NCI-H2196 (cell line): ENCODE measurements around the gene TBKBP1.
A peak's percentile ranks its signal among the peaks of the same experiment; 100 is the strongest.

Experiments
- DNase-seq: peaks from one replicate; lab custom pipeline; 2025; ENCODE audit not compliant: unreplicated experiment; lab: John Stamatoyannopoulos, UW

TBKBP1 gene

GRCh38 chr17:47693731-47694580 is at the start of gene TBKBP1:
TSS of gene TBKBP1 (plus strand) at chr17:47694161. CDS start at chr17:47696113, 1,952 bp downstream.
- DNase-seq = no peak

- DNase-seq = no peak
Observed at GRCh38 chr17:47644324-47644723, 49.6 kb upstream of the TBKBP1 start.

GRCh38 chr17:47649153-47649971 is 44.6 kb upstream of the TBKBP1 start, which contains the start of gene KPNB1:
TSS of gene KPNB1 (plus strand) at chr17:47649919. CDS start at chr17:47650245, 326 bp downstream.
- DNase-seq = peak; percentile 99

GRCh38 chr17:47649972-47650524 is 43.9 kb upstream of the TBKBP1 start:
- peak; percentile 54 for DNase-seq

- DNase-seq = peak; percentile 96
Observed at GRCh38 chr17:47650525-47651522, 43.1 kb upstream of the TBKBP1 start.

- DNase-seq = no peak
Observed at GRCh38 chr17:47651704-47652103, 42.3 kb upstream of the TBKBP1 start.

GRCh38 chr17:47652570-47652969 is 41.4 kb upstream of the TBKBP1 start:
- DNase-seq = no peak

GRCh38 chr17:47653442-47653841 is 40.5 kb upstream of the TBKBP1 start:
- no peak for DNase-seq

- DNase-seq = no peak
Observed at GRCh38 chr17:47654991-47655390, 39.0 kb upstream of the TBKBP1 start.

- no peak for DNase-seq
Observed at GRCh38 chr17:47660064-47660492, 33.9 kb upstream of the TBKBP1 start.

GRCh38 chr17:47663912-47664623 is 29.9 kb upstream of the TBKBP1 start:
- peak; percentile 68 for DNase-seq

- DNase-seq = no peak
Observed at GRCh38 chr17:47664624-47664941, 29.4 kb upstream of the TBKBP1 start.

- DNase-seq = no peak
Observed at GRCh38 chr17:47665655-47666054, 28.3 kb upstream of the TBKBP1 start.

GRCh38 chr17:47669081-47669480 is 24.9 kb upstream of the TBKBP1 start:
- no peak for DNase-seq

GRCh38 chr17:47670064-47670463 is 23.9 kb upstream of the TBKBP1 start:
- no peak for DNase-seq

- DNase-seq = no peak
Observed at GRCh38 chr17:47674499-47674898, 19.5 kb upstream of the TBKBP1 start.

GRCh38 chr17:47675380-47676198 is 18.4 kb upstream of the TBKBP1 start:
- no peak for DNase-seq

- DNase-seq = no peak
Observed at GRCh38 chr17:47676199-47676472, 17.8 kb upstream of the TBKBP1 start.

- no peak for DNase-seq
Observed at GRCh38 chr17:47676510-47677165, 17.3 kb upstream of the TBKBP1 start.
